Putamen (tissue), 1 donor: ENCODE measurements around the gene C6orf120.
A peak's percentile ranks its signal among the peaks of the same experiment; 100 is the strongest.
"Not testable (repeated sequence)": the region's sequence is repeated elsewhere in the genome, so short reads cannot be mapped to it uniquely, and the experiment has no call there.

ENCODE experiments used
- DNase-seq: peaks from one replicate; pipeline ENCODE4 v3.0.0-alpha.2; 2016; ENCODE audit warnings: low spot score

The C6orf120 gene

GRCh38 chr6:169684056-169684455 lies 17.9 kb upstream of the C6orf120 start:
- no peak for DNase-seq

- DNase-seq, result no peak
Observed at GRCh38 chr6:169685860-169686259, 16.1 kb upstream of the C6orf120 start.

GRCh38 chr6:169689287-169689686 lies 12.6 kb upstream of the C6orf120 start:
- DNase-seq, result no peak

- DNase-seq, result no peak
Observed at GRCh38 chr6:169691260-169691659, 10.7 kb upstream of the C6orf120 start.

GRCh38 chr6:169692516-169692915 lies 9.4 kb upstream of the C6orf120 start:
- no peak for DNase-seq

- no peak for DNase-seq
Observed at GRCh38 chr6:169695131-169695530, 6.8 kb upstream of the C6orf120 start.

GRCh38 chr6:169697115-169697514 lies 4.8 kb upstream of the C6orf120 start:
- not testable (repeated sequence) for DNase-seq

GRCh38 chr6:169700296-169700695 lies 1.6 kb upstream of the C6orf120 start:
- DNase-seq, result no peak

- no peak for DNase-seq
Observed at GRCh38 chr6:169701311-169701953, 494 bp upstream of the C6orf120 start.

- peak; percentile 2 for DNase-seq
Observed at GRCh38 chr6:169702840-169703246, 917 bp downstream of the C6orf120 start.

- DNase-seq, result no peak
Observed at GRCh38 chr6:169707772-169708171, 5.8 kb downstream of the C6orf120 start.

GRCh38 chr6:169709293-169709692 lies 7.4 kb downstream of the C6orf120 start:
- DNase-seq, result no peak

- DNase-seq, result no peak
Observed at GRCh38 chr6:169710009-169710408, 8.1 kb downstream of the C6orf120 start.

- DNase-seq, result no peak
Observed at GRCh38 chr6:169714178-169714577, 12.3 kb downstream of the C6orf120 start.

- DNase-seq, result no peak
Observed at GRCh38 chr6:169714595-169714994, 12.7 kb downstream of the C6orf120 start.

- no peak for DNase-seq
Observed at GRCh38 chr6:169719117-169719516, 17.2 kb downstream of the C6orf120 start.

GRCh38 chr6:169720207-169720855 lies 18.4 kb downstream of the C6orf120 start:
- no peak for DNase-seq

- no peak for DNase-seq
Observed at GRCh38 chr6:169722362-169723199, 20.7 kb downstream of the C6orf120 start.

- DNase-seq, result peak; percentile 70
Observed at GRCh38 chr6:169723200-169723909, 21.4 kb downstream of the C6orf120 start.

- DNase-seq, result peak; percentile 44
Observed at GRCh38 chr6:169723991-169724493, 22.1 kb downstream of the C6orf120 start.

- peak; percentile 39 for DNase-seq
Observed at GRCh38 chr6:169724494-169725124, 22.7 kb downstream of the C6orf120 start, which contains the start of gene PHF10. TSS of gene PHF10 (minus strand) at chr6:169724500. CDS start at chr6:169723931, 569 bp downstream.
